ENCODE data around the gene VEGFA.

VEGFA gene

DNA sequence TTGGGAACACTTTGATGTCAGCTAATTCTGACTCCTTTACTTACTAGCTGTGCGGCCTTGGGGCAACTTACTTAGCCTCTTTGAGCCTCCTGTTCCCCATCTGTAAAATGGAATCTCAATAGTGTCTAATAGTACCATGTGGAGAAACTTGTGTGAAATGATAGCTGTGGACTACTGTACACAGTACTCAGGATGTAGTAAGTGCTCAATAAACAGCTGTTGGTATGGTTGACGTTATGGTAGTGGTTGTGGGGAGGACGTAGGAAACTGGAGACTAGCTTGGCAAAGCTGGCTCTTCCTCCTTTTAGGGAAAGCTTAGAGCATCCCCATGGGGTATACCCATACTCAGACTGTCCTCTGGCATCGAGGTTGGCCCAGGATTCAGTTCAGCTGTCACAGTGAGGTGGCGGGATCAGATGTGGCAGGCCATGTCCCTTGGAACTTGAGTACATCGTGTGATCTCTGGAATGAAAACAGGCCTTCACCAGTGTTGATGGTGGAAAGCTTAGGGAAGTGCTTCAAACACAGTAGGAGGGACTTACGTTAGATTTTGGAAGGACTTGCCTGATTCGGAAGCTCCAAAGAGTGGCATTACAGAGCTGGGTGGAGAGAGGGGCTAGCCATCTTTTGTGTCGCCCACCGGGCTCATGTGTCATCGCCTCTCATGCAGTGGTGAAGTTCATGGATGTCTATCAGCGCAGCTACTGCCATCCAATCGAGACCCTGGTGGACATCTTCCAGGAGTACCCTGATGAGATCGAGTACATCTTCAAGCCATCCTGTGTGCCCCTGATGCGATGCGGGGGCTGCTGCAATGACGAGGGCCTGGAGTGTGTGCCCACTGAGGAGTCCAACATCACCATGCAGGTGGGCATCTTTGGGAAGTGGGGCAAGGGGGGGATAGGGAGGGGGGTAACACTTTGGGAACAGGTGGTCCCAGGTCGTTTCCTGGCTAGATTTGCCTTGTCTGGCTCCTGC, 7.1 kb downstream of the VEGFA start:
- TF ChIP-seq, protein P1, sequence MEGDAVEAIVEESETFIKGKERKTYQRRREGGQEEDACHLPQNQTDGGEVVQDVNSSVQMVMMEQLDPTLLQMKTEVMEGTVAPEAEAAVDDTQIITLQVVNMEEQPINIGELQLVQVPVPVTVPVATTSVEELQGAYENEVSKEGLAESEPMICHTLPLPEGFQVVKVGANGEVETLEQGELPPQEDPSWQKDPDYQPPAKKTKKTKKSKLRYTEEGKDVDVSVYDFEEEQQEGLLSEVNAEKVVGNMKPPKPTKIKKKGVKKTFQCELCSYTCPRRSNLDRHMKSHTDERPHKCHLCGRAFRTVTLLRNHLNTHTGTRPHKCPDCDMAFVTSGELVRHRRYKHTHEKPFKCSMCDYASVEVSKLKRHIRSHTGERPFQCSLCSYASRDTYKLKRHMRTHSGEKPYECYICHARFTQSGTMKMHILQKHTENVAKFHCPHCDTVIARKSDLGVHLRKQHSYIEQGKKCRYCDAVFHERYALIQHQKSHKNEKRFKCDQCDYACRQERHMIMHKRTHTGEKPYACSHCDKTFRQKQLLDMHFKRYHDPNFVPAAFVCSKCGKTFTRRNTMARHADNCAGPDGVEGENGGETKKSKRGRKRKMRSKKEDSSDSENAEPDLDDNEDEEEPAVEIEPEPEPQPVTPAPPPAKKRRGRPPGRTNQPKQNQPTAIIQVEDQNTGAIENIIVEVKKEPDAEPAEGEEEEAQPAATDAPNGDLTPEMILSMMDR (conservative IDR thresholded peaks at IDR 0.05; ENCODE audit: low read length), result no peak
- H3K4me3 ChIP-seq (ENCODE audit: low read length), result no peak overlapping the region
- no peak for DNase-seq (ENCODE audit: low read depth)

DNA sequence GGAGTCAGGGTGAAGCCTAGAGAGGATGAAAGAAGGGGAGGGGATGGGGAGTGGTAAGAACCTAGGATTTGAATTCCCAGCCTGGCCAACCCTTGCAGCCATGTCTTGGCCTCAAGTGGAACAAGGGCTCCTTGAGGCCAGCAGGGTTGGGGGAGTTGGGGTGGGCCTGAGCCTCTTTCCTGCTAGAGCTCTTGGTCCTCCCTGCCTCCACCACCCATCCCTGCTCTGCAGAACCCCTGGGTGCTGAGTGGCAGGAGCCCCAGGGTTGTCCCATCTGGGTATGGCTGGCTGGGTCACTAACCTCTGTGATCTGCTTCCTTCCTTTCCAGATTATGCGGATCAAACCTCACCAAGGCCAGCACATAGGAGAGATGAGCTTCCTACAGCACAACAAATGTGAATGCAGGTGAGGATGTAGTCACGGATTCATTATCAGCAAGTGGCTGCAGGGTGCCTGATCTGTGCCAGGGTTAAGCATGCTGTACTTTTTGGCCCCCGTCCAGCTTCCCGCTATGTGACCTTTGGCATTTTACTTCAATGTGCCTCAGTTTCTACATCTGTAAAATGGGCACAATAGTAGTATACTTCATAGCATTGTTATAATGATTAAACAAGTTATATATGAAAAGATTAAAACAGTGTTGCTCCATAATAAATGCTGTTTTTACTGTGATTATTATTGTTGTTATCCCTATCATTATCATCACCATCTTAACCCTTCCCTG, 8.3 kb downstream of the VEGFA start:
- TF ChIP-seq, protein P1 (conservative IDR thresholded peaks at IDR 0.05; ENCODE audit: low read length), result no peak
- DNase-seq (ENCODE audit: low read depth), result no peak
- H3K4me3 ChIP-seq (ENCODE audit: low read length), result no peak overlapping the region

DNA sequence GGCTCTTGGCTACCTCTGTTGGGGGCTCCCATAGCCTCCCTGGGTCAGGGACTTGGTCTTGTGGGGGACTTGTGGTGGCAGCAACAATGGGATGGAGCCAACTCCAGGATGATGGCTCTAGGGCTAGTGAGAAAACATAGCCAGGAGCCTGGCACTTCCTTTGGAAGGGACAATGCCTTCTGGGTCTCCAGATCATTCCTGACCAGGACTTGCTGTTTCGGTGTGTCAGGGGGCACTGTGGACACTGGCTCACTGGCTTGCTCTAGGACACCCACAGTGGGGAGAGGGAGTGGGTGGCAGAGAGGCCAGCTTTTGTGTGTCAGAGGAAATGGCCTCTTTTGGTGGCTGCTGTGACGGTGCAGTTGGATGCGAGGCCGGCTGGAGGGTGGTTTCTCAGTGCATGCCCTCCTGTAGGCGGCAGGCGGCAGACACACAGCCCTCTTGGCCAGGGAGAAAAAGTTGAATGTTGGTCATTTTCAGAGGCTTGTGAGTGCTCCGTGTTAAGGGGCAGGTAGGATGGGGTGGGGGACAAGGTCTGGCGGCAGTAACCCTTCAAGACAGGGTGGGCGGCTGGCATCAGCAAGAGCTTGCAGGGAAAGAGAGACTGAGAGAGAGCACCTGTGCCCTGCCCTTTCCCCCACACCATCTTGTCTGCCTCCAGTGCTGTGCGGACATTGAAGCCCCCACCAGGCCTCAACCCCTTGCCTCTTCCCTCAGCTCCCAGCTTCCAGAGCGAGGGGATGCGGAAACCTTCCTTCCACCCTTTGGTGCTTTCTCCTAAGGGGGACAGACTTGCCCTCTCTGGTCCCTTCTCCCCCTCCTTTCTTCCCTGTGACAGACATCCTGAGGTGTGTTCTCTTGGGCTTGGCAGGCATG, 9.2 kb downstream of the VEGFA start:
- DNase-seq (ENCODE audit: low read depth), result no peak
- TF ChIP-seq, protein P1 (conservative IDR thresholded peaks at IDR 0.05; ENCODE audit: low read length), result no peak
- no peak overlapping the region for H3K4me3 ChIP-seq (ENCODE audit: low read length)

DNA sequence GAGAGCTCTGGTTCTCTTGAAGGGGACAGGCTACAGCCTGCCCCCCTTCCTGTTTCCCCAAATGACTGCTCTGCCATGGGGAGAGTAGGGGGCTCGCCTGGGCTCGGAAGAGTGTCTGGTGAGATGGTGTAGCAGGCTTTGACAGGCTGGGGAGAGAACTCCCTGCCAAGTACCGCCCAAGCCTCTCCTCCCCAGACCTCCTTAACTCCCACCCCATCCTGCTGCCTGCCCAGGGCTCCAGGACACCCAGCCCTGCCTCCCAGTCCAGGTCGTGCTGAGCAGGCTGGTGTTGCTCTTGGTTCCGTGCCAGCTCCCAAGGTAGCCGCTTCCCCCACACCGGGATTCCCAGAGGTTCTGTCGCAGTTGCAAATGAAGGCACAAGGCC, 9.8 kb downstream of the VEGFA start:
- TF ChIP-seq, protein P1 (conservative IDR thresholded peaks at IDR 0.05; ENCODE audit: low read length), result no peak
- DNase-seq (ENCODE audit: low read depth), result no peak
- H3K4me3 ChIP-seq (ENCODE audit: low read length), result no peak overlapping the region

DNA sequence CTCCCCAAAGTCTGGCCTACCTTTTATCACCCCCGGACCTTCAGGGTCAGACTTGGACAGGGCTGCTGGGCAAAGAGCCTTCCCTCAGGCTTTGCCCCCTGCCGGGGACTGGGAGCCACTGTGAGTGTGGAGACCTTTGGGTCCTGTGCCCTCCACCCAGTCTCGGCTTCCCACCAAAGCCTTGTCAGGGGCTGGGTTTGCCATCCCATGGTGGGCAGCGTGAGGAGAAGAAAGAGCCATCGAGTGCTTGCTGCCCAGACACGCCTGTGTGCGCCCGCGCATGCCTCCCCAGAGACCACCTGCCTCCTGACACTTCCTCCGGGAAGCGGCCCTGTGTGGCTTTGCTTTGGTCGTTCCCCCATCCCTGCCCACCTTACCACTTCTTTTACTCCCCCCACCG, 10.3 kb downstream of the VEGFA start:
- H3K4me3 ChIP-seq (ENCODE audit: low read length), result no peak overlapping the region
- no peak for DNase-seq (ENCODE audit: low read depth)
- TF ChIP-seq, protein P1 (conservative IDR thresholded peaks at IDR 0.05; ENCODE audit: low read length), result no peak

DNA sequence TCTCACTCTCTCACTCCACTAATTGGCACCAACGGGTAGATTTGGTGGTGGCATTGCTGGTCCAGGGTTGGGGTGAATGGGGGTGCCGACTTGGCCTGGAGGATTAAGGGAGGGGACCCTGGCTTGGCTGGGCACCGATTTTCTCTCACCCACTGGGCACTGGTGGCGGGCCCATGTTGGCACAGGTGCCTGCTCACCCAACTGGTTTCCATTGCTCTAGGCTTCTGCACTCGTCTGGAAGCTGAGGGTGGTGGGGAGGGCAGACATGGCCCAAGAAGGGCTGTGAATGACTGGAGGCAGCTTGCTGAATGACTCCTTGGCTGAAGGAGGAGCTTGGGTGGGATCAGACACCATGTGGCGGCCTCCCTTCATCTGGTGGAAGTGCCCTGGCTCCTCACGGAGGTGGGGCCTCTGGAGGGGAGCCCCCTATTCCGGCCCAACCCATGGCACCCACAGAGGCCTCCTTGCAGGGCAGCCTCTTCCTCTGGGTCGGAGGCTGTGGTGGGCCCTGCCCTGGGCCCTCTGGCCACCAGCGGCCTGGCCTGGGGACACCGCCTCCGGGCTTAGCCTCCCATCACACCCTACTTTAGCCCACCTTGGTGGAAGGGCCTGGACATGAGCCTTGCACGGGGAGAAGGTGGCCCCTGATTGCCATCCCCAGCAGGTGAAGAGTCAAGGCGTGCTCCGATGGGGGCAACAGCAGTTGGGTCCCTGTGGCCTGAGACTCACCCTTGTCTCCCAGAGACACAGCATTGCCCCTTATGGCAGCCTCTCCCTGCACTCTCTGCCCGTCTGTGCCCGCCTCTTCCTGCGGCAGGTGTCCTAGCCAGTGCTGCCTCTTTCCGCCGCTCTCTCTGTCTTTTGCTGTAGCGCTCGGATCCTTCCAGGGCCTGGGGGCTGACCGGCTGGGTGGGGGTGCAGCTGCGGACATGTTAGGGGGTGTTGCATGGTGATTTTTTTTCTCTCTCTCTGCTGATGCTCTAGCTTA, 11.2 kb downstream of the VEGFA start:
- TF ChIP-seq, protein P1 (conservative IDR thresholded peaks at IDR 0.05; ENCODE audit: low read length), result no peak
- DNase-seq (ENCODE audit: low read depth), result no peak

More for the DNA sequence above, 11.2 kb downstream of the VEGFA start:
- no peak overlapping the region for H3K4me3 ChIP-seq (ENCODE audit: low read length)

Measured in AG10803 (cell line).